Renal cortical epithelial cell (primary cell): ENCODE measurements around the gene PPP1R18. TPM values are rescaled to one million over a fixed set of nuclear protein-coding genes. Genes with fewer than 3 reads are reported as not detected.
"Not testable (repeated sequence)": the region's sequence is repeated elsewhere in the genome, so short reads cannot be mapped to it uniquely, and the experiment has no call there.

Experiments used
- DNase-seq: peaks from one replicate; pipeline ENCODE4 v3.0.0-alpha.2; 2011; ENCODE audit warnings: low read depth
- total RNA-seq: library from RNA; depleted of rRNA; stranded (reverse); fragments of >200 nt; gene quantifications from 2 replicates; pipeline ENCODE4 v1.2.3, GENCODE V29; 2014

The PPP1R18 gene, protein sequence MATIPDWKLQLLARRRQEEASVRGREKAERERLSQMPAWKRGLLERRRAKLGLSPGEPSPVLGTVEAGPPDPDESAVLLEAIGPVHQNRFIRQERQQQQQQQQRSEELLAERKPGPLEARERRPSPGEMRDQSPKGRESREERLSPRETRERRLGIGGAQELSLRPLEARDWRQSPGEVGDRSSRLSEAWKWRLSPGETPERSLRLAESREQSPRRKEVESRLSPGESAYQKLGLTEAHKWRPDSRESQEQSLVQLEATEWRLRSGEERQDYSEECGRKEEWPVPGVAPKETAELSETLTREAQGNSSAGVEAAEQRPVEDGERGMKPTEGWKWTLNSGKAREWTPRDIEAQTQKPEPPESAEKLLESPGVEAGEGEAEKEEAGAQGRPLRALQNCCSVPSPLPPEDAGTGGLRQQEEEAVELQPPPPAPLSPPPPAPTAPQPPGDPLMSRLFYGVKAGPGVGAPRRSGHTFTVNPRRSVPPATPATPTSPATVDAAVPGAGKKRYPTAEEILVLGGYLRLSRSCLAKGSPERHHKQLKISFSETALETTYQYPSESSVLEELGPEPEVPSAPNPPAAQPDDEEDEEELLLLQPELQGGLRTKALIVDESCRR
- total RNA-seq = 27.5 and 38.7 TPM in 2 replicates

DNA sequence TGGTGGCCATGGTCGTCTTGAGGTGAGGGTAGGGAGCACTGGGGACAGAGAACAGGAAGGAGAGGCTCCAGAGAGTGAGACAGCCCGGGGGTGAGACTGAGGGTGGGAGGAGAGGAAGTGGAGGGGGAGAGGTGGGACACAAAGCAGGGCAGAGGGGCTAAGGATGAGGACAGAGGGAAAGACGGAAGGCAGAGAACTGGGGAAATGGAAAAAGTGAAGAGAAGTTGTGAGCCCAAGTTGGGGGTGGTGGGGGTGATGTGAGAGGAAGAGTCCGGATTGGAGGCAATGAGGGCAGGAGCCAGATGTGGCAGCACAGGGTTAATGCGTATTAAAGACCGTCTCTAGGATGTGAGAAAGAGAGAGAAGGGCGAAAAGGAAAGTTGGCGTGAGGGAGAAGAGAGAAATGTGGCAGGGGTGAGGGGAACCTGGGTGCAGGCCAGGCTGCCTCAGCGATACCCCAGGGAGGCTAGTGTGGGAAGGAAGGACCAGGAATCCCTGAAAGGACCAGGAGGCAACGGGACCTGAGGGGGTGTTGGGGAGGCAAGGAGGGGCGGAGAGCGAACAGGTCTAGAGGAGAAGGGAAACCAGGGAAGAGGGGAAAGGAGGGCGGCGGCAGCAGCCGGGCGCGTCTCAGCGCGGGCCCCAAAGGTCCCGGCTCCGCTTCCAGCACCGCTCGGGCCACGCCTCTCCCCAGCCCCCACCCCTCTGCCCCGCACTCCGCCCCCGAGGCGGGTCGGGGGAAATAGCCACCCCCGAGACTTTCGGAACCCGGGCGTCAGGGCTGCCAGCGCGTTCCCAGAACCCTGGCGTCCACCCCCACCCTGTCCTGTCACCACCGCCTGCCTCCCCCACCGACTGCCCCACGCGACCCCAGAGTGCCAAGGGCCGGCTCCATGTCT lies at the start of gene PPP1R18:
Gene PPP1R18 (minus strand): TSS at position 637 of the 899 bp plus-strand sequence. CDS start 627 bp downstream, at position 10.
- no peak for DNase-seq

DNA sequence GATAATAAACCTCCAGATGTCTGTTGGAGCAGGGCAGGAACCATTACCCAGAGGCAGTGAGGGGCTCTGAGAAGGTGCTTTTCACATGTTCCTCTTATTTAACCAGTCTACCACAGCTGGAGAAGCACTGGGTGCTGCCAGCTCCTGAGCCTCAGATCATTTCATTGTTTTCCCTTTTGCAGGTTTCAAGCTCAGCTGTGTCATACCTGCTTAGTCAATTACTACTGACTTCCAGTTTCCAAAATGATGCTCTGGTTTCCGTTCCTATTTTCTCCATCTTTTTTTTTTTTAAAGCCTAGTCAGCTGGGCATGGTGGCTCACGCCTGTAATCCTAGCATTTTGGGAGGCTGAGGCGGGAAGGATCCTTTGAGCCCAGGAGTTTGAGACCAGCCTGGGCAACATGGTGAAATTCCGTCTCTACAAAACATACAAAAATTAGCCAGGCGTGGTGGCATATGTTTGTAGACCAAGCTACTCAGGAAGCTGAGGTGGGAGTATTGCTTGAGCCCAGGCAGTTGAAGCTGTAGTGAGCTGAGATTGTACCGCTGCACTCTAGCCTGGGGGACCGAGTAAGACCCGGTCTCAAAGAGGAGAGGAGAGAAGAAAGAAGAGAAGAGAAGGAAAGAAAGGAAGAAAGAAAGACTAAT lies 49.3 kb upstream of the PPP1R18 start:
- no peak for DNase-seq

DNA sequence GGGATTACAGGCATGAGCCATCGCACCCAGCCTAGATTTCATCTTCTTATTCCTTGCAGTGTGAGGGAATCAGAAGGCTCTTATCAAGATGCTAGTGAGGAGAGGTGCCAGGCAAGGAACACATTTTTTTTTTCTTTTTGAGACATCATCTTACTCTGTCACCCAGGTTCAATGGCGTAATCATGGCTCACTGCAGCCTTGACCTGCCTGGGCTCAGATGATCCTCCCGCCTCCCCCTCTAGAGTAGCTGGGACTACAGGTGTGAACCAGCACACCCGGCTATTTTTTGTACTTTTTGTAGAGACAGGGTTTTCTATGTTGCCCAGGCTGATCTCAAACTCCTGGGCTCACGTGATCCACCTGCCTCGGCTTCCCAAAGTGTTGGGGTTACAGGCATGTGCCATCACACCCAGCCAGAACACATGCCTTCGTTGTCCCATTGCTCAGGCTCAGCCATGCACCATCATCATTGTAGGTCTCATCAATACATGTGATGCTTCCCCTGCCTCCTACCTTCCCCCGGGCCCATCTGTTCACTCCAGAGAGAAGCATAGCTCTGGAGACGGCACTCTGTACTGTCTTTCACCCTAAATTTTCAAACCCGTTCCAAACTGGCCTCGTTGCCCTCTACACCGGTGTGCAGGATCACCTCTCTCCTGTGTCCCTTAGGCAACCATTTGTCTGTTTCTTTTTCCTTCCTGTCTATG lies 45.9 kb upstream of the PPP1R18 start:
- DNase-seq = no peak

DNA sequence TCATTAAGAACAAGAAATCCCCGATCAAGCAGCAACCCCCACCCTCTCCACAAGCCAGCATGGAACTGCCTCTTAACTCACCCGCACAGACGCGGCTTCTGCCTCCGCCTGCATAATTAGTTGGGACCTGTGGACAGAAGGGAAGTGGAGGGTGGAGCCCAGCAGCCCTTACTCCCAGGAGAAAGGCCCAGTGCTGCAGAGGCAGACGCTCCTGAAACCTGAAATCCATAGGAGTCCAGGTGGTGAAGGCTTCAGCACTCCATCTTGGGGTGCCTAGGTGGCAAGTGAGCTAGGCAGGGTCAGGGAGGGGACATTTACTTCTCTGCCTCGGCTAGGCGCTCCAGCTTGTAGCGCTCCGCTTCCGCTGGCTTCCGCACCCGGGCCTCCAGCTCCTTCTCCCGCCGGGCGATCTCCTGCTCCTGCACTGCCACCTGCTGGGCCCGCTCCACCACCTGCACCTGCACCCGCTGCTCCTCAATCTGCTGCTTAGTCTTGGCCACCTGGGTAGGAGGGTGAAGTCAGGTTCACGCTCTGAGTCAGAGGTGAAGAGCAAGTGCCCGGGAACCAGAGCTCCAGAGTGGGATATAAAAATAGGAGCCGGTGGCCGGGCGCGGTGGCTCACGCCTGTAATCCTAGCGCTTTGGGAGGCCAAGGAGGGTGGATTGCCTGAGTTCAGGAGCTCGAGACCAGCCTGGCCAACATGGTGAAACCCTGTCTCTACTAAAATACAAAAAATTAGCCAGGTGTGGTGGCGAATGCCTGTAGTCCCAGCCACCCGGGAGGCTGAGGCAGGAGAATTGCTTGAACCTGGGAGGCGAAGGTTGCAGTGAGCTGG lies 44.4 kb upstream of the PPP1R18 start:
- peak; percentile 78 for DNase-seq

DNA sequence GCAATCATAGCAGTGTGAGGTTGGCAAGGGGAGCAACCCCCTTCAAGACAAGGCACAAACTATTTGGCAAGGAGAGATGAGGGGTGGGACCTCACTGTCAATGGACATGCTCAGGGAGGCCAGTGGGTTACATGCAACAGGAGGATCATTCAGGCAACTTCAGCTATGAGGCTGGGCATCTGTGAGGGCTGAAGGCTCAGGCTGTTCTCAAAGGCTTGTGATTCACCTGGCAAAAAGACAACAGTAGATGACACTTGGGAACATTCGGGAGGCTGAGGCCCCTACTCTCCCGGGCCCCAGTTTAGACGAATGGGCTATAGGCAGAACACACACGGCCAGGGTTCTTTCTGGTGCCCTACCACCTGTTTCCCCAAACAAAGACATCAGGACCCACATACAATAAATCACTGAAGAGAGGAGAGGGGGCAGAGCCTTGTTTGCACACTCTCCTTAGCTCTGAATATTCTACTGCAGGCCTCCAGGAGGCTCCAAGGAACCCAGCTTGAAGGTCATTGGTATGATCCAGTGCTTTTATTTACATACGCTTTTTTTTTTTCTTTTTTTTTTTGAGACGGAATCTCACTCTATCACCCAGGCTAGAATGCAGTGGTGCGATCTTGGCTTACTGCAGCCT lies 41.6 kb upstream of the PPP1R18 start:
- DNase-seq = no peak

DNA sequence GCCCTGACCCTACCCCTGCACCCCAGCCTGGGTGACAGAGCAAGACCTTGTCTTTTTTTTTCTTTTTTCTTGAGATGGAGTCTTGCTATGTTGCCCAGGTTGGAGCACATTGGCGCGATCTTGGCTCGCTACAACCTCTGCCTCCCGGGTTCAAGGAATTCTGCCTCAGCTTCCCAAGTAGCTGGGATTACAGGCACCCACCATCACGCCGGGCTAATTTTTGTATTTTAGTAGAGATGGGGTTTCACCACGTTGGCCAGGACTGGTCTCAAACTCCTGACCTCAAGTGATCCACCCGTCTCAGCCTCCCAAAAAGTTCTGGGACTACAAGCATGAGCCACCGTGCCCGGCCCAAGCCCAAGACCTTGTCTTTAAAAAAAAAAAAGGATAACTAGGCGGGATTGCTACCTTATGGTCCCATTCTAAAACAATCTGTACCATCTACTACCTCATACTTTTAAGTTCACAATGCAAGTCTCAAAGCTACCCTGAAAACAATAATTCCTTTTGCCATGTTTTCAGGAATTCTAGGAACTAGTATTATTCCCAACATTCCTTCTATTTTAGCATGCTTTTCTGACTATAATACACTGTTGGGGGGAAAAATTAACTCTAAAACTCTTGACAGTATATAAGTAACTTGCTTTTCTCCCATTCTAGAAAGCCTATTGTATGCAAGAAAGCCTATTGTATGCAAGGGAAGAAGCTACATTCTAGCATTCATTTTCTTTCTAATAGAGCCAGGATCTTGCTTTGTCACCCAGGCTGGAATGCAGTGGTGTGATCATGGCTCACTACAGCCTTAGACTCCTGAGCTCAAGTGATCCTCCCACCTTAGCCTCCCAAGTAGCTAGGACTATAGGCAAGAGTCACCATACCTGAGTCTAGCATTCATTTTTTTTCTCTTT lies 40.3 kb upstream of the PPP1R18 start:
- no peak for DNase-seq

DNA sequence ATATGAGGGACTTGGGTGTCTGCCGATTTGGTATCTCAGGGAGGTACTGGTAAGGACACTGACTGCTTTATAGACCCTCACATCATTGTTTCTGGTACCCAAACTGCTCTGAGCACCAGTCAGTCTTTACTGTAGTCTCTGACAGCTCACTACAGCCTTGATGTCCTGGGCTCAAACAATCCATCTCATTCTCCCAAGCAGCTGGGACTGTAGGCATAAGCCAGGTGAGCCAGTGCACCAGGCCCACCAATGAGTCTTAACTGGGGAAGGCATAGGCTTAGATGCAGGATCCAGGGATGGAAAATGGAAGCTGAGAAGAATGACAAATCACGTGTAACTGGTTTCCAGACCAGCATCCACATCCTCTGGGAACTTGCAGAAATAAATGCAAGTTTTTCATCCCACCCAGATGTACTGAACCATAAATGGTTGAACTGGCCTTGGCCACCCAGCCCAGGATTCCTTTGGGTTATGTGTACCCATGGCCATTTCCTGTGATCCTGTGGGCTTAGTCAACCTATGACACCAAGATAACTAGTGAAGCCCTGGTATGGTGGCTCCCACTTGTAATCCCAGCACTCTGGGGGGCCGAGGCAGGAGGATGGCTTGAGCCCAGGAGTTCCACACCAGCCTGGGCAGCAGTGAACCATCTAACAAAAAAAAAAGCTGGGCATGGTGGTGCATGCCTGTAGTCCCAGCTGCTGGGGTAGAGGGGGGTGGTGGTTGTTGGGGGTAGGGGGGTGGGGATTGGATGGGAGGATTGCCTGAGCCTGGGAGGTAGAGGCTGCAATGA lies 39.5 kb upstream of the PPP1R18 start:
- DNase-seq = no peak

DNA sequence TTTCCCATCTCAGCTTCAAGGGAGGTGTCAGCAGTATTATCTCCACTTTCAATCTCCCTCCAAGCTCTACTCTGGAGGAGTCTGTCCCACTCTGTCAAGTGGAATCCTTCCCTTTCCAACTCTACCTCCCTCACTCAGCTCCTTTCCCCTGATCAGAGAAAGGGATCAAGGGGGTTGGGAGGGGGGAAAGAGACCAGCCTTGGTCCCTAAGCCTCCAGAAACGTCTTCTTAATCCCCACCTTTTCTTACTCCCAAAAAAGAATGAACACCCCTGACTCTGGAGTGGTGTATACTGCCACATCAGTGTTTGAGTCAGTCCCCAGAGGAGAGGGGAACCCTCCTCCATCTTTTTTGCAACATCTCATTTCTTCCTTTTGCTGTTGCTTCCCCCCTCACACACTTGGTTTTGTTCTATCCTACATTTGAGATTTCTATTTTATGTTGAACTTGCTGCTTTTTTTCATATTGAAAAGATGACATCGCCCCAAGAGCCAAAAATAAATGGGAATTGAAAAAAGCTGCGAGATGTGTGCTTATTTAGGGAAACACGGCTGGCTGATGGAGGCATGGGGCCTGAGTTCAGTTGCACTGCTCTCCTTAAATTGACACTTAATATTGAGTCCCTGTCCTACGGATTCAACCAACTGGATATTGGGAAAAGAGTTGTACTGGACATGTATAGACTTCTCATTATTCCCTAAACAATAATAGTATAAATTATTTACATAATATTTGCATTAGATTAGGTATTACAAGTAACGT lies 38.6 kb upstream of the PPP1R18 start:
- no peak for DNase-seq

DNA sequence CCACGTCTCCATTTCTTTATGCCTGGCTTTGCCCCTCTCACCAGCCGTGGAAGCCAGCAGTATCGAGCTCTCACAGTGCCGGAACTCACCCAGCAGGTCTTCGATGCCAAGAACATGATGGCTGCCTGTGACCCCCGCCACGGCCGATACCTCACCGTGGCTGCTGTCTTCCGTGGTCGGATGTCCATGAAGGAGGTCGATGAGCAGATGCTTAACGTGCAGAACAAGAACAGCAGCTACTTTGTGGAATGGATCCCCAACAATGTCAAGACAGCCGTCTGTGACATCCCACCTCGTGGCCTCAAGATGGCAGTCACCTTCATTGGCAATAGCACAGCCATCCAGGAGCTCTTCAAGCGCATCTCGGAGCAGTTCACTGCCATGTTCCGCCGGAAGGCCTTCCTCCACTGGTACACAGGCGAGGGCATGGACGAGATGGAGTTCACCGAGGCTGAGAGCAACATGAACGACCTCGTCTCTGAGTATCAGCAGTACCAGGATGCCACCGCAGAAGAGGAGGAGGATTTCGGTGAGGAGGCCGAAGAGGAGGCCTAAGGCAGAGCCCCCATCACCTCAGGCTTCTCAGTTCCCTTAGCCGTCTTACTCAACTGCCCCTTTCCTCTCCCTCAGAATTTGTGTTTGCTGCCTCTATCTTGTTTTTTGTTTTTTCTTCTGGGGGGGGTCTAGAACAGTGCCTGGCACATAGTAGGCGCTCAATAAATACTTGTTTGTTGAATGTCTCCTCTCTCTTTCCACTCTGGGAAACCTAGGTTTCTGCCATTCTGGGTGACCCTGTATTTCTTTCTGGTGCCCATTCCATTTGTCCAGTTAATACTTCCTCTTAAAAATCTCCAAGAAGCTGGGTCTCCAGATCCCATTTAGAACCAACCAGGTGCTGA lies 37.6 kb upstream of the PPP1R18 start:
- not testable (repeated sequence) for DNase-seq

DNA sequence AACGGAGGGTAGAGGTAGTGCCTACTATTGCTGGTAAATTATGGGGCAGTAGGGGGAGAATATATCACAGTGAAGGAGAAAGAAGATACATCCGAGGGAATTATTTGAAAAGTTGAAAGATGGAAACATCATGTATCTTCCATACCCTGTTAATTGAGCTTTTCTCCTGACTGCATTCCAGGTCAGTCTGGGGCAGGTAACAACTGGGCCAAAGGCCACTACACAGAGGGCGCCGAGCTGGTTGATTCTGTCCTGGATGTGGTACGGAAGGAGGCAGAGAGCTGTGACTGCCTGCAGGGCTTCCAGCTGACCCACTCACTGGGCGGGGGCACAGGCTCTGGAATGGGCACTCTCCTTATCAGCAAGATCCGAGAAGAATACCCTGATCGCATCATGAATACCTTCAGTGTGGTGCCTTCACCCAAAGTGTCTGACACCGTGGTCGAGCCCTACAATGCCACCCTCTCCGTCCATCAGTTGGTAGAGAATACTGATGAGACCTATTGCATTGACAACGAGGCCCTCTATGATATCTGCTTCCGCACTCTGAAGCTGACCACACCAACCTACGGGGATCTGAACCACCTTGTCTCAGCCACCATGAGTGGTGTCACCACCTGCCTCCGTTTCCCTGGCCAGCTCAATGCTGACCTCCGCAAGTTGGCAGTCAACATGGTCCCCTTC lies 36.9 kb upstream of the PPP1R18 start:
- not testable (repeated sequence) for DNase-seq

DNA sequence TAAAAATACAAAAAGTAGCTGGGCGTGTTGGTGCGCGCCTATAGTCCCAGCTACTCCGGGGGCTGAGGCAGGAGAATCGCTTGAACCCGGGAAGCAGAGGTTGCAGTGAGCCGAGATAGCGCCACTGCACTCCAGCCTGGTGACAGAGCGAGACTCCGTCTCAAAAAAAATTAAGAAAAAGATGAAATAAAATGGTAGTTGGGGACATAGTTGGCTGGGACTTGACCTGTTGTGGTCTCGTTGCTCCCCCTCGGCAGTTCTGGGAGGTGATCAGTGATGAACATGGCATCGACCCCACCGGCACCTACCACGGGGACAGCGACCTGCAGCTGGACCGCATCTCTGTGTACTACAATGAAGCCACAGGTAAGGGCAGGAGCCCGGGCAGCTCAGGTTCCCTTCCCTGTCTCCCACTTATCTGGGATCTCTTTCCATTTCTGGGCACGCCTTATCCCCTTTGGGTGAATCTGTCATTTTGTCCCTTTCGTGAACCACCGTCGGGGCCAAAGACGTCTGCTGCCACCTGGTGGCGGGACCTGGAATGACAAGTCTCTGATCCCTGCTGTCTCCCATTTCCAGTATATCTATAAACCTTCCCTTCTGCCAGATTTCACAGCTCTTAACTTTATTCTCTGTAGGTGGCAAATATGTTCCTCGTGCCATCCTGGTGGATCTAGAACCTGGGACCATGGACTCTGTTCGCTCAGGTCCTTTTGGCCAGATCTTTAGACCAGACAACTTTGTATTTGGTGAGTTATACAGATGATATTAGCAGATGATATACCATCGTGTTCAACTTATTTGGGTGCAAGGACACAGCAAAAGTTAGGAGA lies 36.1 kb upstream of the PPP1R18 start:
- DNase-seq = peak; percentile 50

DNA sequence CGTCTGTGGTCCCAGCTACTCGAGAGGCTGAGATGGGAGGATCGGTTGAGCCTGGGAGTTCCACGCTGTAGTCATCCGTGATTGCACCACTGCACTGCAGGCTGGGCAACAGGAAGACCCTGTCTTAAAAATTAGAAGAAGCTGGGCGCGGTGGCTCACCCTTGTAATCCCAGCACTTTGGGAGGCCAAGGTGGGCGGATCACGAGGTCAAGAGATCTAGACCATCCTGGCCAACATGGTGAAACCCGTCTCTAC lies 35.5 kb upstream of the PPP1R18 start:
- not testable (repeated sequence) for DNase-seq

DNA sequence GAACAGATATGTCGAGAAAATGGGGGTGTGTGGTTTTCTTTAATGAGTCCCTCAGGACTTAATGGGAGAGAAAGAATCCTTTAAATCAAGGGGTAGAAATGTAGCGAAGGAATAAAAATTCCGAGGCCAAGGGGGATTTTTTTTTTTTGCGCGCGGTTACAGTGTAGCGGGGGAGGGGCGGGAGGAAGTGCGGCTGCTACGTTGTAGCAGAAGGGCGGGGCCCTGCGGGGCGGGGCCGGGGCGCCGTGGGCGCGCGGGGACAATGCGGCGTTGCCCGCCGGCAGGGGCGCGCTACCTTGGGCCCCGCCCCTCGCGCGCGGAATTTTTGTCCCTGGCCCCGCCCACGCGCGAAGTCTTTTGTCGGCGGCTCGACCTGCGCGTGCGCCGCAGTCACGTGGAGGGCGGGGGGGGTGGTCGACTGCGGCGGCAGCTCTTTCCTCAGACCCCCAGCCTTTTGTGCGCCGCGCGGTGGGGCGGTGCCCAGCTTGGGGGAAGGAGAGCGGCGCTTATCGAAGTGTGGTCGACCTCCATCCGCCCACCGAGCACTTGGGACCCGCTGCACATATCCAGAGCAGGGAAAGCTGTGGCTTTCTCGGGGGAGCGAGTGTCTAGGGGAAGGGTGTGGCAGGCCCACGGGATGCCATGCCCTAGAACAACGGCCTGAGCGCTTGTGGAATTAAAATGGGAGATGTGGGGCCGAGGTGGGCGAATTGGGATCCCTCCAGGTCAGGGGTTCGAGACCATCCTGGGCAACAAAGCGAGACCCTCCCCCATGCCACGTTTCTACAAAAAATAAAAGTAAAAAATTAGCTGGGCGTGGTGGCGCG lies 35.0 kb upstream of the PPP1R18 start:
- DNase-seq = peak; percentile 55

DNA sequence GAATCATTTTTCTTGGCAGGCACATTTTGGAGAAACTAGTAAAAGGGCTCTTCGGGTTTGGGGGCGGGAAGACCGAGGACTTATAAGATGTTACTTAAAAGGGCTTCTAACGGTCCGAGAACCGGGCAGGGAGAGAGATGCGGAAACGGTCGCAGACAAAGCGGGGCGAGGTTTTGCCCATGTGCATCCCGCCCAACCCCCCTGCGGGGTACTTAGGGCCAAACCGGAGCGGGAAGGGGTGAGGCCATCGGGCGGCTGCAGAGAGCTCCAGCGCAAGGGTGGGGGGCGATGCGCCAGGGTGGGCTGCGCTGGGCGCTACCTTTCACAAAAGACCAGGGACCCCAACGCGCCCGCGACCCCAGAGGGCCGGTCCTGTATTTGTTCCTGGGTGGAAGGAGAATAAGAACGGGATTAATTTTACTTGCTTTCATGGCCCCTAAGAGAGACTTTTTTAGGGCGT lies 34.3 kb upstream of the PPP1R18 start:
- no peak for DNase-seq
